Liver (tissue), 3 donors: Measurements from ENCODE around the gene CERT1.

Source experiments
- ATF3 ChIP-seq: IDR thresholded peaks from 2 replicates; pipeline ENCODE4 v1.6.1; 2016; ENCODE audit warnings: antibody characterized with exemption
- GABPA ChIP-seq, 2 donors: IDR thresholded peaks in 1 of 2; conservative IDR thresholded peaks in 1 of 2; 2 replicates each; pipeline ENCODE4 v1.6.1; 2016; ENCODE audit warnings: antibody characterized with exemption in 2 of 2, mild to moderate bottlenecking in 1 of 2, moderate library complexity in 1 of 2
- JUND ChIP-seq, 2 donors: IDR thresholded peaks; 2 replicates each; pipeline ENCODE4 v1.6.1; 2016; ENCODE audit warnings: antibody characterized with exemption in 2 of 2
- MAX ChIP-seq: IDR thresholded peaks from 2 replicates; pipeline ENCODE4 v1.6.1; 2016; ENCODE audit warnings: antibody characterized with exemption
- NR2F2 ChIP-seq: IDR thresholded peaks from 2 replicates; pipeline ENCODE4 v1.6.1; 2016; ENCODE audit warnings: antibody characterized with exemption
- RAD21 ChIP-seq, 2 donors: IDR thresholded peaks; 2 replicates each; pipeline ENCODE4 v1.6.1; 2016; ENCODE audit warnings: antibody characterized with exemption in 2 of 2, mild to moderate bottlenecking in 2 of 2
- TF ChIP-seq, protein P1 (sequence below): fragments of 150-350 bp; IDR thresholded peaks from 2 replicates; pipeline ENCODE4 v1.5.1; 2017; ENCODE audit warnings: improper control_type of control experiment, low read depth, low read length; ENCODE audit not compliant: missing input control
- TF ChIP-seq, protein P2 (sequence below): IDR thresholded peaks from 2 replicates; pipeline ENCODE4 v1.6.1; 2016; ENCODE audit warnings: antibody characterized with exemption, mild to moderate bottlenecking
- donor health status: healthy.
- donor health status: healthy.

DNA sequence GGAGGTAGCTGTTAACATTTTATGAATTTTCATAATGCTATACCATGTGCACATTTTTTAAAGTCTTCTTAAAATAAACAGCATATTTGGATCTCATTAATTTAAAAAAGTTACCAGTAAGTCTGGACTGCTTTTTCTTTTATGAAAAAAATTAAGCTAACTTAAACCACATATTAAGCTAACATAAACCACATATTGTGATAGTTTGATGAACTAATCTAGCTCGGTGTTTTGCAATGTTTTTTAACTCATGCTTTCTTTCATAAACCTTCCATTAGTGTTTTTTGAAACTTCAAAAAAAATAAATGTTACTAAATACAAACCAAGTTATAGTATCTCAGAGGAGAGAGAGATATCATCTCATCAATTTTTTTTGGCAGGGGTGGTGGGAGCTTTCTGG lies 26.8 kb upstream of the CERT1 start:
- TF ChIP-seq, protein P1, sequence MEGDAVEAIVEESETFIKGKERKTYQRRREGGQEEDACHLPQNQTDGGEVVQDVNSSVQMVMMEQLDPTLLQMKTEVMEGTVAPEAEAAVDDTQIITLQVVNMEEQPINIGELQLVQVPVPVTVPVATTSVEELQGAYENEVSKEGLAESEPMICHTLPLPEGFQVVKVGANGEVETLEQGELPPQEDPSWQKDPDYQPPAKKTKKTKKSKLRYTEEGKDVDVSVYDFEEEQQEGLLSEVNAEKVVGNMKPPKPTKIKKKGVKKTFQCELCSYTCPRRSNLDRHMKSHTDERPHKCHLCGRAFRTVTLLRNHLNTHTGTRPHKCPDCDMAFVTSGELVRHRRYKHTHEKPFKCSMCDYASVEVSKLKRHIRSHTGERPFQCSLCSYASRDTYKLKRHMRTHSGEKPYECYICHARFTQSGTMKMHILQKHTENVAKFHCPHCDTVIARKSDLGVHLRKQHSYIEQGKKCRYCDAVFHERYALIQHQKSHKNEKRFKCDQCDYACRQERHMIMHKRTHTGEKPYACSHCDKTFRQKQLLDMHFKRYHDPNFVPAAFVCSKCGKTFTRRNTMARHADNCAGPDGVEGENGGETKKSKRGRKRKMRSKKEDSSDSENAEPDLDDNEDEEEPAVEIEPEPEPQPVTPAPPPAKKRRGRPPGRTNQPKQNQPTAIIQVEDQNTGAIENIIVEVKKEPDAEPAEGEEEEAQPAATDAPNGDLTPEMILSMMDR = no peak
- no peak for TF ChIP-seq JUND (IDR thresholded peaks at IDR 0.05)
- no peak for TF ChIP-seq ATF3
- no peak for TF ChIP-seq RAD21 (IDR thresholded peaks at IDR 0.05)
- no peak for TF ChIP-seq GABPA (IDR thresholded peaks at IDR 0.05 in 1 of 2, conservative IDR thresholded peaks at IDR 0.05 in 1 of 2)
- no peak for TF ChIP-seq NR2F2
- TF ChIP-seq MAX = no peak
- TF ChIP-seq, protein P2, sequence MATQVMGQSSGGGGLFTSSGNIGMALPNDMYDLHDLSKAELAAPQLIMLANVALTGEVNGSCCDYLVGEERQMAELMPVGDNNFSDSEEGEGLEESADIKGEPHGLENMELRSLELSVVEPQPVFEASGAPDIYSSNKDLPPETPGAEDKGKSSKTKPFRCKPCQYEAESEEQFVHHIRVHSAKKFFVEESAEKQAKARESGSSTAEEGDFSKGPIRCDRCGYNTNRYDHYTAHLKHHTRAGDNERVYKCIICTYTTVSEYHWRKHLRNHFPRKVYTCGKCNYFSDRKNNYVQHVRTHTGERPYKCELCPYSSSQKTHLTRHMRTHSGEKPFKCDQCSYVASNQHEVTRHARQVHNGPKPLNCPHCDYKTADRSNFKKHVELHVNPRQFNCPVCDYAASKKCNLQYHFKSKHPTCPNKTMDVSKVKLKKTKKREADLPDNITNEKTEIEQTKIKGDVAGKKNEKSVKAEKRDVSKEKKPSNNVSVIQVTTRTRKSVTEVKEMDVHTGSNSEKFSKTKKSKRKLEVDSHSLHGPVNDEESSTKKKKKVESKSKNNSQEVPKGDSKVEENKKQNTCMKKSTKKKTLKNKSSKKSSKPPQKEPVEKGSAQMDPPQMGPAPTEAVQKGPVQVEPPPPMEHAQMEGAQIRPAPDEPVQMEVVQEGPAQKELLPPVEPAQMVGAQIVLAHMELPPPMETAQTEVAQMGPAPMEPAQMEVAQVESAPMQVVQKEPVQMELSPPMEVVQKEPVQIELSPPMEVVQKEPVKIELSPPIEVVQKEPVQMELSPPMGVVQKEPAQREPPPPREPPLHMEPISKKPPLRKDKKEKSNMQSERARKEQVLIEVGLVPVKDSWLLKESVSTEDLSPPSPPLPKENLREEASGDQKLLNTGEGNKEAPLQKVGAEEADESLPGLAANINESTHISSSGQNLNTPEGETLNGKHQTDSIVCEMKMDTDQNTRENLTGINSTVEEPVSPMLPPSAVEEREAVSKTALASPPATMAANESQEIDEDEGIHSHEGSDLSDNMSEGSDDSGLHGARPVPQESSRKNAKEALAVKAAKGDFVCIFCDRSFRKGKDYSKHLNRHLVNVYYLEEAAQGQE = no peak
